ENCODE data around the gene NPTXR.

GRCh38 chr22:38873469-38874411, 29.9 kb upstream of the NPTXR start:
- no peak for TF ChIP-seq POLR2A (IDR thresholded peaks at IDR 0.05)
- TF ChIP-seq CTCF (IDR thresholded peaks at IDR 0.05 in 8 of 11, conservative IDR thresholded peaks at IDR 0.05 in 3 of 11), result no peak

All from spleen (tissue), 7 donors.